GM12878 (cell line): ENCODE data around the gene IL15.

Experiments
- ATF2 ChIP-seq: IDR thresholded peaks from 2 replicates; pipeline ENCODE4 v1.6.1; 2012; ENCODE audit warnings: low read length, inconsistent platforms
- CTCF ChIP-seq, 3 experiments: IDR thresholded peaks in 2 of 3; conservative IDR thresholded peaks in 1 of 3; 2 replicates each; pipeline ENCODE4 v1.5.1; 2011; ENCODE audit warnings: low read depth in 3 of 3, low read length in 3 of 3, mild to moderate bottlenecking in 3 of 3, control low read depth in 2 of 3, moderate library complexity in 2 of 3, inconsistent platforms in 1 of 3, mixed read lengths in 1 of 3; ENCODE audit not compliant: control insufficient read depth in 2 of 3, insufficient read depth in 1 of 3; ENCODE audit errors: extremely low read depth in 1 of 3
- EZH2 ChIP-seq: IDR thresholded peaks from 2 replicates; pipeline ENCODE4 v1.6.1; 2012; ENCODE audit warnings: low read depth, mild to moderate bottlenecking, control low read depth, inconsistent platforms, low read length, borderline replicate concordance; ENCODE audit not compliant: control insufficient read depth
- FOS ChIP-seq: IDR thresholded peaks from 3 replicates; pipeline ENCODE4 v1.6.1; 2011; ENCODE audit warnings: borderline replicate concordance; ENCODE audit not compliant: insufficient read length; ENCODE audit errors: extremely low read depth
- FOXM1 ChIP-seq: IDR thresholded peaks from 2 replicates; pipeline ENCODE4 v1.6.1; 2012; ENCODE audit warnings: low read depth, mild to moderate bottlenecking, inconsistent platforms, low read length, moderate library complexity
- JUNB ChIP-seq: IDR thresholded peaks from 2 replicates; pipeline ENCODE4 v1.6.1; 2016; ENCODE audit warnings: antibody characterized with exemption, mild to moderate bottlenecking
- NFXL1 ChIP-seq: fragments of 450-650 bp; IDR thresholded peaks from 2 replicates; pipeline ENCODE4 v1.6.1; 2017; ENCODE audit warnings: antibody characterized with exemption, mild to moderate bottlenecking, borderline replicate concordance
- POLR2A ChIP-seq: IDR thresholded peaks from 2 replicates; pipeline ENCODE4 v1.6.1; 2011; ENCODE audit warnings: low read depth, mild to moderate bottlenecking, low read length
- POLR2AphosphoS5 ChIP-seq: IDR thresholded peaks from 2 replicates; pipeline ENCODE4 v1.6.1; 2011; ENCODE audit warnings: mild to moderate bottlenecking, low read length, inconsistent platforms
- RBBP5 ChIP-seq: fragments of 200-600 bp; sonication (generic); conservative IDR thresholded peaks from 2 replicates; pipeline ENCODE4 v1.6.1; 2016
- ZBED1 ChIP-seq: IDR thresholded peaks from 2 replicates; pipeline ENCODE4 v1.6.1; 2016; ENCODE audit warnings: borderline replicate concordance

GRCh38 chr4:141719585-141719984 lies 83.2 kb downstream of the IL15 start:
- TF ChIP-seq FOXM1 (no peak), EZH2 (no peak), RBBP5 (no peak), POLR2A (no peak), FOS (no peak), NFXL1 (no peak), POLR2AphosphoS5 (no peak), CTCF (IDR thresholded peaks at IDR 0.05 in 2 of 3, conservative IDR thresholded peaks at IDR 0.05 in 1 of 3; ENCODE audit: control insufficient read depth in 2 of 3, extremely low read depth in 1 of 3, insufficient read depth in 1 of 3, low read depth in 3 of 3, low read length in 3 of 3) (no peak), ZBED1 (no peak), JUNB (no peak), ATF2 (no peak)
